ENCODE results near the gene MYCBP.

The MYCBP gene

GRCh38 chr1:38859561-38860453 lies 13.3 kb downstream of the MYCBP start, which contains the start of gene RRAGC (continued):
- TF ChIP-seq ZNF148 (tag by site-specific recombination; IDR thresholded peaks at IDR 0.05; ENCODE audit: borderline replicate concordance) (no peak), OSR2 (tag by site-specific recombination; IDR thresholded peaks at IDR 0.05) (no peak), ZNF518A (tag by site-specific recombination; conservative IDR thresholded peaks at IDR 0.05; ENCODE audit: low read depth) (no peak), ZBTB7A (tag by site-specific recombination; IDR thresholded peaks at IDR 0.05; ENCODE audit: low read depth) (no peak), ZNF837 (tag by site-specific recombination; IDR thresholded peaks at IDR 0.05) (no peak), ZNF132 (tag by site-specific recombination; IDR thresholded peaks at IDR 0.05; ENCODE audit: borderline replicate concordance) (no peak), ZNF239 (tag by site-specific recombination; IDR thresholded peaks at IDR 0.05) (no peak), ZNF221 (tag by site-specific recombination; IDR thresholded peaks at IDR 0.05; ENCODE audit: borderline replicate concordance) (no peak), ZNF544 (tag by site-specific recombination; IDR thresholded peaks at IDR 0.05) (no peak), ZNF510 (tag by site-specific recombination; IDR thresholded peaks at IDR 0.05; ENCODE audit: insufficient replicate concordance) (no peak), ZNF146 (tag by site-specific recombination; IDR thresholded peaks at IDR 0.05) (no peak), ZFP3 (tag by site-specific recombination; IDR thresholded peaks at IDR 0.05; ENCODE audit: low read depth) (no peak), RBAK (tag by site-specific recombination; IDR thresholded peaks at IDR 0.05) (no peak), ZBTB11 (tag by site-specific recombination; conservative IDR thresholded peaks at IDR 0.05; ENCODE audit: low read depth) (peak; percentile 56), SALL2 (tag by site-specific recombination; IDR thresholded peaks at IDR 0.05; ENCODE audit: borderline replicate concordance) (no peak), TCF7L2 (IDR thresholded peaks at IDR 0.05; ENCODE audit: borderline replicate concordance, low read depth, low read length) (no peak), ZSCAN30 (tag by site-specific recombination; IDR thresholded peaks at IDR 0.05) (0 out of 2 replicates have a peak, but pooled peaks have one; percentile 39), ZBTB1 (tag by site-specific recombination; IDR thresholded peaks at IDR 0.05) (no peak), ZNF274 (IDR thresholded peaks at IDR 0.05; ENCODE audit: low read length) (no peak), ZNF274 (tag by site-specific recombination; IDR thresholded peaks at IDR 0.05; ENCODE audit: borderline replicate concordance) (no peak), ZNF114 (tag by site-specific recombination; IDR thresholded peaks at IDR 0.05) (no peak), ZNF292 (tag by site-specific recombination; IDR thresholded peaks at IDR 0.05; ENCODE audit: borderline replicate concordance, low read depth) (no peak), GLI4 (tag by site-specific recombination; IDR thresholded peaks at IDR 0.05) (no peak), ZNF112 (tag by site-specific recombination; IDR thresholded peaks at IDR 0.05) (no peak), ZNF76 (tag by site-specific recombination; IDR thresholded peaks at IDR 0.05; ENCODE audit: borderline replicate concordance, low read depth) (no peak), ZNF140 (tag by site-specific recombination; IDR thresholded peaks at IDR 0.05) (no peak), ZFP69B (tag by site-specific recombination; IDR thresholded peaks at IDR 0.05) (peak; percentile 37; the same call in 1 of the 2 replicates), ZNF747 (tag by site-specific recombination; IDR thresholded peaks at IDR 0.05) (no peak), YY1 (tag by site-specific recombination; IDR thresholded peaks at IDR 0.05) (peak; percentile 55; the same call in 1 of the 2 replicates), ZNF155 (tag by site-specific recombination; IDR thresholded peaks at IDR 0.05) (no peak)
